ENCODE measurements around the gene LUC7L3. TPM values are rescaled to one million over a fixed set of nuclear protein-coding genes. Genes with fewer than 3 reads are reported as not detected.

LUC7L3 gene
- total and polyA plus RNA-seq, 2 donors (not counting 1 experiment from before 2014, with no cell fraction given), result 42.9 to 311 TPM

DNA sequence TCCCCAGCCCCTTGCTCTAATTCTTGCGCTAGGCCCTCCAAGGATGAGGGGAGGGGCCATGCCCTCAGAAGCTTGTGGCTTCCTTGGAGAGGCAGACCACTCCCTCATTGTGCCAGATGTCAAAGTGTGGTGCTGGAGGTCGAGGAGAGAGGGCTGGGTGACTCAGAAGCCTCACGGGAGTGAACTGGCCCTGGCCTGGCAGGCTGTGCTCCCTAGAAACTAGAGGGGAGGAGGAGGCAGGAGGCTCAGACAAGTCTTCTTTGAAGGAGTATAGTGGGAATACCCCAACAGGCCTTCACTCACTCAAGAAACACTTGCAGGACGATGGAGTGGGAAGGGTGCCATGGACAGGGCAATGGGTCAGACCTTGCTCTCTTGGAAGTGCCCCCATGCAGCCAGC lies 30.2 kb upstream of the LUC7L3 start:
- no peaks in the 10 kb centered on the region for H3K9me3 Mint-ChIP-seq (ENCODE audit: insufficient read depth)
- H3K4me3 Mint-ChIP-seq, result no peak overlapping the region

DNA sequence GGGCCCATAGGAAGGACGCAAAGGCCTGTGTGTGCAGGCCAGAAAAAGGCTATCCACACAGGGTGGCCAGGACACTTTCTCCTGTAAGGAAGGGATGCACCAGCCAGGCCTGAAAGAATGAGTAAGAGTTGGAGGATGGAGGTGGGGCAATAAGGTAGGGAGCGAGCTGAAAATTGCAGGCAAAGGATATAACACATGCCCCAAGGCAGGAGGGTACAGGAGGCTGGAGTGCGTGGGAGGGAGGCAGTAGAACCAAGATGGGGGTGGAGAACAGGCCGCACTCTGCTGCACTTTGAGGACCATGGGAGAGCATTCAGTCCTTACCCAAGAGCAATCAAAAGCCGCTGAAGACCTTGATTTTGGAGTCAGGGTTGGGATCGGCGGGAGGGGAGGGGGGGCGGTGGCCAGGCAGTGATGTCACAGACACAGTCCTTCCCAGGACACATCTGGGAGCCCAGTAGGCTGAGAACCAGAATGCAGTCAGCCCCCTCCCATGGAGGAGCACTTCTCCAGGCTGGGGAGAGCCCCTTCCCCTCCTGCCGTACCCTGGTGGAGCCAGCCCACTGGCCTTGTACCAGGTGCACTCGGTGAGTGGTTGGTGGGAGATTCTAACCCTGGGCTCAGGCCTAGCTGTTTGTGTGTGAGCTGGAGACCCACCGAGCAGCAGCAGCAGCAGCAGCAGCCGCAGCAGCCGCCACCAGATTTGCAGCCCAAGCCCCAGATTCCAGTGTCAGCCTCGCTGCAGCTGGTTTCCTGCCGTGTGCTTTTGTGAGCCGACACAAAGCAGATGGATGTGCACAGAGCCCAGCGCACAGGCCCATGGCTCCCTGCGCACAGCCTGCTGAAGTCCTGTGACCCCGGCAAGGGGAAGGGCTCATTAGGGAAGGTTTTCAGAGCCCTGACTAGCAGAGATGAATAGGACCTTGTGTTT lies 29.2 kb upstream of the LUC7L3 start:
- 95% methylated on average over 18 of the region's 19 CpGs for WGBS (ENCODE audit: insufficient coverage)
- Histone ChIP-seq H3K9ac (ENCODE audit: low read length) (no peak overlapping the region), H3K27ac (ENCODE audit: low read length in 2 of 2) (no peak overlapping the region), H3K4me1 (ENCODE audit: control insufficient read depth in 2 of 2, insufficient read depth in 2 of 2, low read length in 2 of 2) (no peaks in the 10 kb centered on the region), H3K27me3 (replicated peaks in 1 of 4; ENCODE audit: control extremely low read depth in 1 of 4, control insufficient read depth in 3 of 4, insufficient read depth in 4 of 4, low read length in 3 of 4) (no peaks in the 10 kb centered on the region), H2AFZ (ENCODE audit: insufficient read depth, low read depth, low read length, poor library complexity, severe bottlenecking) (no peak overlapping the region), H3K79me2 (ENCODE audit: control insufficient read depth, insufficient read depth, low read length) (no peaks in the 10 kb centered on the region), H4K20me1 (ENCODE audit: control insufficient read depth, insufficient read depth, low read length, poor library complexity, severe bottlenecking) (no peaks in the 10 kb centered on the region), H3K36me3 (replicated peaks in 1 of 2; ENCODE audit: control extremely low read depth in 1 of 2, control insufficient read depth in 1 of 2, extremely low read depth in 1 of 2, insufficient read depth in 2 of 2, low read length in 1 of 2) (peaks cover 3 to 23% of the 10 kb centered on the region in 2 experiments), H3K4me2 (replicated peaks; ENCODE audit: low read depth, low read length, poor library complexity, severe bottlenecking) (no peak overlapping the region), H3K4me3 (ENCODE audit: control extremely low read depth in 1 of 5, extremely low read depth in 1 of 5, insufficient read depth in 1 of 5, low read depth in 2 of 5, low read length in 4 of 5) (no peak overlapping the region), H3K9me3 (ENCODE audit: control extremely low read depth in 1 of 3, control insufficient read depth in 2 of 3, insufficient read depth in 1 of 3, low read length in 2 of 3) (no peaks in the 10 kb centered on the region)
- ChIA-PET POLR2A (no interaction called here), CTCF (no interaction called here)
- intact Hi-C loops (cut with micrococcal nuclease), result no loop called here
- H3K4me3 Mint-ChIP-seq, result no peak overlapping the region
- DNase-seq (no peak), ATAC-seq (ENCODE audit: low read depth) (no peak)
- no peaks in the 10 kb centered on the region for H3K4me1 Mint-ChIP-seq
- H3K27ac Mint-ChIP-seq, result no peak overlapping the region
- H3K9me3 Mint-ChIP-seq (ENCODE audit: insufficient read depth), result no peaks in the 10 kb centered on the region
- no peaks in the 10 kb centered on the region for H3K27me3 Mint-ChIP-seq
- no peak for TF ChIP-seq EZH2 (IDR thresholded peaks at IDR 0.05; ENCODE audit: borderline replicate concordance, insufficient read depth, low read depth, low read length, poor library complexity, severe bottlenecking)
- TF ChIP-seq, protein P1, sequence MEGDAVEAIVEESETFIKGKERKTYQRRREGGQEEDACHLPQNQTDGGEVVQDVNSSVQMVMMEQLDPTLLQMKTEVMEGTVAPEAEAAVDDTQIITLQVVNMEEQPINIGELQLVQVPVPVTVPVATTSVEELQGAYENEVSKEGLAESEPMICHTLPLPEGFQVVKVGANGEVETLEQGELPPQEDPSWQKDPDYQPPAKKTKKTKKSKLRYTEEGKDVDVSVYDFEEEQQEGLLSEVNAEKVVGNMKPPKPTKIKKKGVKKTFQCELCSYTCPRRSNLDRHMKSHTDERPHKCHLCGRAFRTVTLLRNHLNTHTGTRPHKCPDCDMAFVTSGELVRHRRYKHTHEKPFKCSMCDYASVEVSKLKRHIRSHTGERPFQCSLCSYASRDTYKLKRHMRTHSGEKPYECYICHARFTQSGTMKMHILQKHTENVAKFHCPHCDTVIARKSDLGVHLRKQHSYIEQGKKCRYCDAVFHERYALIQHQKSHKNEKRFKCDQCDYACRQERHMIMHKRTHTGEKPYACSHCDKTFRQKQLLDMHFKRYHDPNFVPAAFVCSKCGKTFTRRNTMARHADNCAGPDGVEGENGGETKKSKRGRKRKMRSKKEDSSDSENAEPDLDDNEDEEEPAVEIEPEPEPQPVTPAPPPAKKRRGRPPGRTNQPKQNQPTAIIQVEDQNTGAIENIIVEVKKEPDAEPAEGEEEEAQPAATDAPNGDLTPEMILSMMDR (IDR thresholded peaks at IDR 0.05), result no peak

More for the DNA sequence above, 30.2 kb upstream of the LUC7L3 start:
- Histone ChIP-seq H3K27ac (ENCODE audit: low read length in 2 of 2) (no peak overlapping the region), H4K20me1 (ENCODE audit: control insufficient read depth, insufficient read depth, low read length, poor library complexity, severe bottlenecking) (no peaks in the 10 kb centered on the region), H3K4me3 (ENCODE audit: control extremely low read depth in 1 of 5, extremely low read depth in 1 of 5, insufficient read depth in 1 of 5, low read depth in 2 of 5, low read length in 4 of 5) (no peak overlapping the region), H3K36me3 (replicated peaks in 1 of 2; ENCODE audit: control extremely low read depth in 1 of 2, control insufficient read depth in 1 of 2, extremely low read depth in 1 of 2, insufficient read depth in 2 of 2, low read length in 1 of 2) (peaks cover 3 to 19% of the 10 kb centered on the region in 2 experiments), H3K4me1 (ENCODE audit: control insufficient read depth in 2 of 2, insufficient read depth in 2 of 2, low read length in 2 of 2) (no peaks in the 10 kb centered on the region), H3K4me2 (replicated peaks; ENCODE audit: low read depth, low read length, poor library complexity, severe bottlenecking) (no peak overlapping the region), H3K9me3 (ENCODE audit: control extremely low read depth in 1 of 3, control insufficient read depth in 2 of 3, insufficient read depth in 1 of 3, low read length in 2 of 3) (no peaks in the 10 kb centered on the region), H3K9ac (ENCODE audit: low read length) (no peak overlapping the region), H3K79me2 (ENCODE audit: control insufficient read depth, insufficient read depth, low read length) (no peaks in the 10 kb centered on the region), H2AFZ (ENCODE audit: insufficient read depth, low read depth, low read length, poor library complexity, severe bottlenecking) (no peak overlapping the region), H3K27me3 (replicated peaks in 1 of 4; ENCODE audit: control extremely low read depth in 1 of 4, control insufficient read depth in 3 of 4, insufficient read depth in 4 of 4, low read length in 3 of 4) (no peaks in the 10 kb centered on the region)
- TF ChIP-seq EZH2 (IDR thresholded peaks at IDR 0.05; ENCODE audit: borderline replicate concordance, insufficient read depth, low read depth, low read length, poor library complexity, severe bottlenecking), result no peak
- TF ChIP-seq, protein P1 (IDR thresholded peaks at IDR 0.05), result no peak
- Mint-ChIP-seq H3K27ac (no peak overlapping the region), H3K4me1 (no peaks in the 10 kb centered on the region), H3K27me3 (no peaks in the 10 kb centered on the region)
- DNase-seq (no peak), ATAC-seq (ENCODE audit: low read depth) (no peak)
- WGBS (ENCODE audit: insufficient coverage), result 80% methylated on average over 2 of the region's 4 CpGs
- intact Hi-C loops (cut with micrococcal nuclease), result no loop called here
- CTCF ChIA-PET, result no interaction called here
- POLR2A ChIA-PET, result no interaction called here

Data from B cell (primary cell).